K562 (cell line): ENCODE measurements around the gene PHKA1. TPM values are rescaled to one million over a fixed set of nuclear protein-coding genes. Genes with fewer than 3 reads are reported as not detected.
A peak's percentile ranks its signal among the peaks of the same experiment; 100 is the strongest.

ENCODE experiments used
- CBX5 ChIP-seq: IDR thresholded peaks from 2 replicates; pipeline ENCODE4 v1.6.1; 2014; ENCODE audit warnings: low read depth, borderline replicate concordance
- CREM ChIP-seq: IDR thresholded peaks from 2 replicates; pipeline ENCODE4 v1.6.1; 2014; ENCODE audit warnings: antibody characterized with exemption, low read depth
- GATA2 ChIP-seq: sonication (generic); formaldehyde crosslinking; IDR thresholded peaks from 2 replicates; pipeline ENCODE4 v1.4.0; 2020; ENCODE audit warnings: mild to moderate bottlenecking, missing genetic modification reagents
- GATAD2A ChIP-seq: fragments of 450-650 bp; IDR thresholded peaks from 2 replicates; pipeline ENCODE4 v1.6.1; 2017
- GATAD2B ChIP-seq: fragments of 450-650 bp; IDR thresholded peaks from 2 replicates; pipeline ENCODE4 v1.6.1; 2017; ENCODE audit warnings: mild to moderate bottlenecking, borderline replicate concordance
- HIVEP1 ChIP-seq: fragments of 250-450 bp; sonication (Bioruptor Pico); IDR thresholded peaks from 2 replicates; pipeline ENCODE4 v1.4.0; 2020; ENCODE audit warnings: mild to moderate bottlenecking
- KLF10 ChIP-seq: fragments of 250-450 bp; sonication (Bioruptor Pico); IDR thresholded peaks from 2 replicates; pipeline ENCODE4 v1.6.1; 2021; ENCODE audit warnings: matching md5 sums
- RBM39 ChIP-seq: fragments of 200-400 bp; formaldehyde crosslinking; optimal IDR thresholded peaks from 2 replicates; pipeline ENCODE3; 2018; ENCODE audit warnings: low read depth, low read length
- SAFB ChIP-seq: fragments of 200-400 bp; formaldehyde crosslinking; IDR thresholded peaks from 2 replicates; pipeline ENCODE4 v1.6.1; 2017; ENCODE audit warnings: low read depth, low read length, borderline replicate concordance
- SIX5 ChIP-seq, 2 experiments: IDR thresholded peaks; 2 replicates each; pipeline ENCODE4 v1.6.1; 2011; ENCODE audit warnings: low read length in 2 of 2, borderline replicate concordance in 1 of 2, low read depth in 1 of 2, mild to moderate bottlenecking in 1 of 2, moderate library complexity in 1 of 2; ENCODE audit not compliant: insufficient read depth in 1 of 2
- SP2 ChIP-seq: IDR thresholded peaks from 2 replicates; pipeline ENCODE4 v1.6.1; 2011; ENCODE audit warnings: mild to moderate bottlenecking, low read depth, low read length, moderate library complexity; ENCODE audit not compliant: poor library complexity, severe bottlenecking; ENCODE audit errors: extremely low read depth
- XRCC4 ChIP-seq: IDR thresholded peaks from one replicate; pipeline ENCODE4 v1.6.1; 2011; ENCODE audit not compliant: insufficient read depth, insufficient read length; ENCODE audit errors: extremely low read depth
- ZNF57 ChIP-seq: fragments of 450-650 bp; formaldehyde crosslinking; IDR thresholded peaks from 2 replicates; pipeline ENCODE4 v1.4.0; 2020; ENCODE audit warnings: mild to moderate bottlenecking, moderate library complexity
- ZNF695 ChIP-seq: fragments of 450-650 bp; formaldehyde crosslinking; IDR thresholded peaks from 2 replicates; pipeline ENCODE4 v1.4.0; 2020; ENCODE audit warnings: mild to moderate bottlenecking, moderate library complexity
- ZNF699 ChIP-seq: fragments of 250-450 bp; sonication (Bioruptor Pico); IDR thresholded peaks from 2 replicates; pipeline ENCODE4 v1.8.0; 2021; ENCODE audit warnings: mild to moderate bottlenecking, moderate library complexity; ENCODE audit not compliant: insufficient replicate concordance
- ZSCAN29 ChIP-seq: fragments of 450-650 bp; IDR thresholded peaks from 2 replicates; pipeline ENCODE4 v1.6.1; 2017
- polyA plus RNA-seq, 8 experiments: library from polyadenylated mRNA; depleted of rRNA in 4 of 8; stranded (reverse) in 5 of 8; unstranded in 3 of 8; fragments of >200 nt; fragmentation: Nextera tagmentation in 2 of 8; fragmentation: Illumina TruSeq in 1 of 8; extraction: Ambion mirVana in 2 of 8; extraction: Trizol in 1 of 8; gene quantifications; 2 replicates each; pipeline versions ENCODE4 v1.2.1 to v1.2.3, GENCODE V29; 2011 to 2014; ENCODE audit warnings: inconsistent platforms in 1 of 8, missing spikeins in 1 of 8
- total RNA-seq, 7 experiments: library from RNA; depleted of rRNA in 6 of 7; stranded (reverse); fragments of >200 nt in 6 of 7; fragmentation: Illumina TruSeq in 2 of 7; extraction: Trizol in 2 of 7; gene quantifications; 2 replicates each; pipeline versions ENCODE4 v1.2.1 to v1.2.3, GENCODE V29; 2011 to 2021; ENCODE audit warnings: low replicate concordance in 1 of 7
- TF ChIP-seq, protein P1 (sequence below): IDR thresholded peaks from 3 replicates; pipeline ENCODE4 v1.6.1; 2011; ENCODE audit warnings: borderline replicate concordance, mild to moderate bottlenecking, moderate library complexity; ENCODE audit not compliant: insufficient read length; ENCODE audit errors: extremely low read depth
- TF ChIP-seq, protein P2 (sequence below): sonication (generic); formaldehyde crosslinking; IDR thresholded peaks from 2 replicates; pipeline ENCODE4 v1.8.0; 2022; ENCODE audit warnings: mild to moderate bottlenecking, missing genetic modification reagents
- TF ChIP-seq, protein P3 (sequence below): sonication (generic); formaldehyde crosslinking; IDR thresholded peaks from 2 replicates; pipeline ENCODE4 v1.8.1; 2022; ENCODE audit warnings: missing genetic modification reagents

The PHKA1 gene
- total and polyA plus RNA-seq, 9 of the 15 experiments (the other 6 are each of a cell fraction or from before 2014, with no cell fraction given): 2.4 to 9.6 (median 5.8) TPM

DNA sequence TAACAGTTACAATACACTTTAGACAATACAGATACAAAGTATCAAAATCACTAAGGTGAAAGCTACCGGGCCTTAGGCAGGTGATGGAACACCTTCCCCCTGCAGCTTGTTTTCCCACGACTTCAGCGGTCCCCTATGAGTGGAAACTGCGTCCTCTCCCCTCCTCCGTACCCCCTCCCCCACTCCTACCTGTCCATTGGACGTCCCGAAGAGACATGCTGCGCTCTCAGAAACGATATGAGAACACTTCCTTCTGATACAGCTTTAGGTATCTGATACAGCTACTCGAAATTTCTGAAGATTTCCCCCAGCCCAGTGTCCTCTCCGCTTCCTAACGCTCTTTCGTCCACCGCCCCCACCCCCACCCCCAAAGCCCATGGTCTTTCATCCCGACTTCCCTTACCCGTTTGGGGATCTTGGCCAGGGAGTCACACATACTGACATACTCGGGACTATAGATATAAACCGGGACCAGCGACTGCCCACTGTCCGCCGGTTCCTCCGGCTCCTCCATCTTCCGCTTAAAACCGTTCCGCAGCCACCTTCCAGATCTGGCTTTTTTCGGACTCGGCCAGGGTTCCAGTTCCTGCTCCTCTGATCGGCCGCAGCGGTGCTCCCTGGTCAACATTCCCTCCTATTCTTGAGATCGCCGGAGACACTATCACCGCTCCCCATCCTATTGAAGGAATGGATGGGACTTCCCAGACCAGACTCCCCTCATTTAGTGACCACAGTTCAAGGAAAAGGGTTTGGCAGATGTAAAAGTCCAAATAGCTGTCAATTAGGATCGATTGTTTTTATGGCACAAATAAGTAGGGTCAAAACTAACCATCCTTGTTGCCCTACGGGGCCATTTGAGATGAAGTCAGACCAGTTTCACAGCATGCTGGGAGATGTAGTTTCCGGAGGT is 141.6 kb downstream of the PHKA1 start, which contains the start of gene HDAC8 (continued):
- TF ChIP-seq ZSCAN29: no peak
- TF ChIP-seq ZNF695 (CRISPR knock-in tag): no peak
- TF ChIP-seq SIX5 (IDR thresholded peaks at IDR 0.05; ENCODE audit: borderline replicate concordance in 1 of 2, insufficient read depth in 1 of 2, low read depth in 1 of 2, low read length in 2 of 2): peak; percentile 89 to 91
- TF ChIP-seq, protein P1, sequence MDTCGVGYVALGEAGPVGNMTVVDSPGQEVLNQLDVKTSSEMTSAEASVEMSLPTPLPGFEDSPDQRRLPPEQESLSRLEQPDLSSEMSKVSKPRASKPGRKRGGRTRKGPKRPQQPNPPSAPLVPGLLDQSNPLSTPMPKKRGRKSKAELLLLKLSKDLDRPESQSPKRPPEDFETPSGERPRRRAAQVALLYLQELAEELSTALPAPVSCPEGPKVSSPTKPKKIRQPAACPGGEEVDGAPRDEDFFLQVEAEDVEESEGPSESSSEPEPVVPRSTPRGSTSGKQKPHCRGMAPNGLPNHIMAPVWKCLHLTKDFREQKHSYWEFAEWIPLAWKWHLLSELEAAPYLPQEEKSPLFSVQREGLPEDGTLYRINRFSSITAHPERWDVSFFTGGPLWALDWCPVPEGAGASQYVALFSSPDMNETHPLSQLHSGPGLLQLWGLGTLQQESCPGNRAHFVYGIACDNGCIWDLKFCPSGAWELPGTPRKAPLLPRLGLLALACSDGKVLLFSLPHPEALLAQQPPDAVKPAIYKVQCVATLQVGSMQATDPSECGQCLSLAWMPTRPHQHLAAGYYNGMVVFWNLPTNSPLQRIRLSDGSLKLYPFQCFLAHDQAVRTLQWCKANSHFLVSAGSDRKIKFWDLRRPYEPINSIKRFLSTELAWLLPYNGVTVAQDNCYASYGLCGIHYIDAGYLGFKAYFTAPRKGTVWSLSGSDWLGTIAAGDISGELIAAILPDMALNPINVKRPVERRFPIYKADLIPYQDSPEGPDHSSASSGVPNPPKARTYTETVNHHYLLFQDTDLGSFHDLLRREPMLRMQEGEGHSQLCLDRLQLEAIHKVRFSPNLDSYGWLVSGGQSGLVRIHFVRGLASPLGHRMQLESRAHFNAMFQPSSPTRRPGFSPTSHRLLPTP: no peak
- TF ChIP-seq, protein P2, sequence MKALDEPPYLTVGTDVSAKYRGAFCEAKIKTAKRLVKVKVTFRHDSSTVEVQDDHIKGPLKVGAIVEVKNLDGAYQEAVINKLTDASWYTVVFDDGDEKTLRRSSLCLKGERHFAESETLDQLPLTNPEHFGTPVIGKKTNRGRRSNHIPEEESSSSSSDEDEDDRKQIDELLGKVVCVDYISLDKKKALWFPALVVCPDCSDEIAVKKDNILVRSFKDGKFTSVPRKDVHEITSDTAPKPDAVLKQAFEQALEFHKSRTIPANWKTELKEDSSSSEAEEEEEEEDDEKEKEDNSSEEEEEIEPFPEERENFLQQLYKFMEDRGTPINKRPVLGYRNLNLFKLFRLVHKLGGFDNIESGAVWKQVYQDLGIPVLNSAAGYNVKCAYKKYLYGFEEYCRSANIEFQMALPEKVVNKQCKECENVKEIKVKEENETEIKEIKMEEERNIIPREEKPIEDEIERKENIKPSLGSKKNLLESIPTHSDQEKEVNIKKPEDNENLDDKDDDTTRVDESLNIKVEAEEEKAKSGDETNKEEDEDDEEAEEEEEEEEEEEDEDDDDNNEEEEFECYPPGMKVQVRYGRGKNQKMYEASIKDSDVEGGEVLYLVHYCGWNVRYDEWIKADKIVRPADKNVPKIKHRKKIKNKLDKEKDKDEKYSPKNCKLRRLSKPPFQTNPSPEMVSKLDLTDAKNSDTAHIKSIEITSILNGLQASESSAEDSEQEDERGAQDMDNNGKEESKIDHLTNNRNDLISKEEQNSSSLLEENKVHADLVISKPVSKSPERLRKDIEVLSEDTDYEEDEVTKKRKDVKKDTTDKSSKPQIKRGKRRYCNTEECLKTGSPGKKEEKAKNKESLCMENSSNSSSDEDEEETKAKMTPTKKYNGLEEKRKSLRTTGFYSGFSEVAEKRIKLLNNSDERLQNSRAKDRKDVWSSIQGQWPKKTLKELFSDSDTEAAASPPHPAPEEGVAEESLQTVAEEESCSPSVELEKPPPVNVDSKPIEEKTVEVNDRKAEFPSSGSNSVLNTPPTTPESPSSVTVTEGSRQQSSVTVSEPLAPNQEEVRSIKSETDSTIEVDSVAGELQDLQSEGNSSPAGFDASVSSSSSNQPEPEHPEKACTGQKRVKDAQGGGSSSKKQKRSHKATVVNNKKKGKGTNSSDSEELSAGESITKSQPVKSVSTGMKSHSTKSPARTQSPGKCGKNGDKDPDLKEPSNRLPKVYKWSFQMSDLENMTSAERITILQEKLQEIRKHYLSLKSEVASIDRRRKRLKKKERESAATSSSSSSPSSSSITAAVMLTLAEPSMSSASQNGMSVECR (CRISPR knock-in tag): no peak
- TF ChIP-seq KLF10: no peak
- no peak for TF ChIP-seq GATAD2A
- TF ChIP-seq RBM39: no peak
- no peak for TF ChIP-seq SAFB
- no peak for TF ChIP-seq ZNF699 (CRISPR knock-in tag)
- TF ChIP-seq GATAD2B: no peak
- TF ChIP-seq XRCC4: no peak
- no peak for TF ChIP-seq ZNF57 (CRISPR knock-in tag)
- no peak for TF ChIP-seq HIVEP1
- TF ChIP-seq CREM: peak; percentile 83
- TF ChIP-seq SP2: no peak
- TF ChIP-seq, protein P3, sequence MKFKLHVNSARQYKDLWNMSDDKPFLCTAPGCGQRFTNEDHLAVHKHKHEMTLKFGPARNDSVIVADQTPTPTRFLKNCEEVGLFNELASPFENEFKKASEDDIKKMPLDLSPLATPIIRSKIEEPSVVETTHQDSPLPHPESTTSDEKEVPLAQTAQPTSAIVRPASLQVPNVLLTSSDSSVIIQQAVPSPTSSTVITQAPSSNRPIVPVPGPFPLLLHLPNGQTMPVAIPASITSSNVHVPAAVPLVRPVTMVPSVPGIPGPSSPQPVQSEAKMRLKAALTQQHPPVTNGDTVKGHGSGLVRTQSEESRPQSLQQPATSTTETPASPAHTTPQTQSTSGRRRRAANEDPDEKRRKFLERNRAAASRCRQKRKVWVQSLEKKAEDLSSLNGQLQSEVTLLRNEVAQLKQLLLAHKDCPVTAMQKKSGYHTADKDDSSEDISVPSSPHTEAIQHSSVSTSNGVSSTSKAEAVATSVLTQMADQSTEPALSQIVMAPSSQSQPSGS (CRISPR knock-in tag): no peak
- TF ChIP-seq CBX5: no peak
- TF ChIP-seq GATA2 (CRISPR knock-in tag): no peak
